ENCODE measurements around the gene RHBDD2. TPM values are rescaled to one million over a fixed set of nuclear protein-coding genes. Genes with fewer than 3 reads are reported as not detected.
"Not testable (repeated sequence)": the region's sequence is repeated elsewhere in the genome, so short reads cannot be mapped to it uniquely, and the experiment has no call there.

RHBDD2 gene
- total RNA-seq, 1 donor from 2014 or later = 47.3 TPM

DNA sequence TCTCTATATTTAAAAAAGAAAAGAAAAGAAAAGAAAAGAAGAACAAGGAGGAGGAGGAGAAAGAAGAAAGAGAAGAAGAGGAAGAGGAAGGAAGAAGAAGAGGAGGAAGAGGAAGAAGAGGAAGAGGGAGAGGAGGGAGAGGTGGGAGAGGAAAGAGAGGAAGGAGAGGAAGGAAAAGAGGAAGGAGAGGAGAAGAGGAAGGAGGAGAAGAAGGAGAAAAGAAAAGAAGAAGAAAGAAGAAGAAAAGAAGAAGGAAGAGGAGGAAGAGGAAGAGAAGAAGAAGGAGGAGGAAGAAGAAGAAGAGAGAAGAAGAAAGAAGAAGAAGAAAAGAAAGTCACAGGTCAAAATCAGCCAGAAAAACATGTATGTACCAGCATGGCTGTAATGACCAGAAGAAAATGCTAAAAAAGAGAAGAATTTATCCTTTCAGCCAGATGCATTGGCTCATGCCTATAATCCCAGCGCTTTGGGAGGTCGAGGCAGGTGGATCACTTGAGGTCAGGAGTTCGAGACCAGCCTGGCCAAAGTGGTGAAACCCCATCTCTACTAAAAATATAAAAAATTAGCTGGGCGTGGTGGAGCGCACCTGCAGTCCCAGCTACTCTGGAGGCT, 30.8 kb downstream of the RHBDD2 start:
- H3K4me3 ChIP-seq (ENCODE audit: low read depth, low read length) = no peak overlapping the region
- TF ChIP-seq, protein P1, sequence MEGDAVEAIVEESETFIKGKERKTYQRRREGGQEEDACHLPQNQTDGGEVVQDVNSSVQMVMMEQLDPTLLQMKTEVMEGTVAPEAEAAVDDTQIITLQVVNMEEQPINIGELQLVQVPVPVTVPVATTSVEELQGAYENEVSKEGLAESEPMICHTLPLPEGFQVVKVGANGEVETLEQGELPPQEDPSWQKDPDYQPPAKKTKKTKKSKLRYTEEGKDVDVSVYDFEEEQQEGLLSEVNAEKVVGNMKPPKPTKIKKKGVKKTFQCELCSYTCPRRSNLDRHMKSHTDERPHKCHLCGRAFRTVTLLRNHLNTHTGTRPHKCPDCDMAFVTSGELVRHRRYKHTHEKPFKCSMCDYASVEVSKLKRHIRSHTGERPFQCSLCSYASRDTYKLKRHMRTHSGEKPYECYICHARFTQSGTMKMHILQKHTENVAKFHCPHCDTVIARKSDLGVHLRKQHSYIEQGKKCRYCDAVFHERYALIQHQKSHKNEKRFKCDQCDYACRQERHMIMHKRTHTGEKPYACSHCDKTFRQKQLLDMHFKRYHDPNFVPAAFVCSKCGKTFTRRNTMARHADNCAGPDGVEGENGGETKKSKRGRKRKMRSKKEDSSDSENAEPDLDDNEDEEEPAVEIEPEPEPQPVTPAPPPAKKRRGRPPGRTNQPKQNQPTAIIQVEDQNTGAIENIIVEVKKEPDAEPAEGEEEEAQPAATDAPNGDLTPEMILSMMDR (conservative IDR thresholded peaks at IDR 0.05; ENCODE audit: low read depth, low read length) = no peak
- no peak for DNase-seq (ENCODE audit: low read depth)

DNA sequence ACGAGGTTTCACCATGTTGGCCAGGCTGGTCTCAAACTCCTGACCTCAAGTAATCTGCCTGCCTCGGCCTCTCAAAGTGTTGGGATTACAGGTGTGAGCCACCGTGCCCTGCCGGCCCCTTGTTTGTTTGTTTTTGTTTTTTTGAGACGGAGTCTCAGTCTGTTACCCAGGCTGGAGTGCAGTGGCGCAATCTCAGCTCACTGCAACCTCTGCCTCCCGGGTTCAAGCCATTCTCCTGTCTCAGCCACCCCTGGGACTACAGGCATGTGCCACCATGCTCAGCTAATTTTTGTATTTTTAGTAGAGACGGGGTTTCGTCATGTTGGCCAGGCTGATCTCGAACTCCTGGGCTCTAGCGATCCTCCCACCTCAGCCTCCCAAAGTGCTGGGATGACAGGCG, 32.4 kb downstream of the RHBDD2 start:
- H3K4me3 ChIP-seq (ENCODE audit: low read depth, low read length); DNase-seq (ENCODE audit: low read depth): not testable (repeated sequence)

DNA sequence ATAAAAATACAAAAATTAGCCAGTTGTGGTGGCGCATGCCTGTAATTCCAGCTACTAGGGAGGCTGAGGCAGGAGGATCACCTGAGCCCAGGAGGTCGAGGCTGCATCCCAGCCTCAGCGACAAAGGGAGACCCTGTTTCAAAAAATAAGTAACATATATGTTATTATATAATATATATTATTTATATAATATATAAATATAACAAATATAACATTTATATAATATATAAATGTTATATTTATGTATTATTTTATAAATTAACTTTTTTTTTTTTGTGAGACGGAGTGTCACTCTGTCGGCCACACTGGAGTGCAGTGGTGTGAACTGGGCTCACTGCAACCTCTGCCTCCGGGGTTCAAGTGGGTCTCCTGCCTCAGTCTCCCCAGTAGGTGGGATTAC, 34.6 kb downstream of the RHBDD2 start:
- TF ChIP-seq, protein P1 (conservative IDR thresholded peaks at IDR 0.05; ENCODE audit: low read depth, low read length) = no peak
- no peak for DNase-seq (ENCODE audit: low read depth)
- H3K4me3 ChIP-seq (ENCODE audit: low read depth, low read length) = no peak overlapping the region

DNA sequence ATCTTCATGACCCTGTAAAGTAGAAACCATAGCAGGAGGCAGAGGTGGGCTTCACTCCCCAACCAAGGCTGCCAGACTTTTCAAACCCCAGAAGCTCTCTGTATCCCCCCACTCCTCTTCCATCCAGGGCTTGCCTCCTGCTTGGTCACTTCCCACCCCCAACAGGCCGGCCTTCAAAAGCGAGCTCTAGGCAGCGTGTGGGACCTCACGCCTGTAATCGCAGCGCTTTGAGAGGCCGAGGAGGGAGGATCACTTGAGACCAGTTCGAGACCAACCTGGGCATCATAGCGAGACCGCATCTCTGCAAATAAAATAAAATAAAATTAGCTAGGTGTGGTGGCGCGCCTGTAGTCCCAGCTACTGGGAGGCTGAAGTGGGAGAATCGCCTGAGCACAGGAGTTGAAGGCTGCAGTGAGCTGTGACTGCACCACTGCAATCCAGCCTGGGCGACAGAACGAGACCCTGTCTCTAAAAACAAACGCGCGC, 35.4 kb downstream of the RHBDD2 start:
- DNase-seq (ENCODE audit: low read depth) = no peak
- peak overlapping the region; percentile 99 for H3K4me3 ChIP-seq (ENCODE audit: low read depth, low read length)
- TF ChIP-seq, protein P1 (conservative IDR thresholded peaks at IDR 0.05; ENCODE audit: low read depth, low read length) = no peak

DNA sequence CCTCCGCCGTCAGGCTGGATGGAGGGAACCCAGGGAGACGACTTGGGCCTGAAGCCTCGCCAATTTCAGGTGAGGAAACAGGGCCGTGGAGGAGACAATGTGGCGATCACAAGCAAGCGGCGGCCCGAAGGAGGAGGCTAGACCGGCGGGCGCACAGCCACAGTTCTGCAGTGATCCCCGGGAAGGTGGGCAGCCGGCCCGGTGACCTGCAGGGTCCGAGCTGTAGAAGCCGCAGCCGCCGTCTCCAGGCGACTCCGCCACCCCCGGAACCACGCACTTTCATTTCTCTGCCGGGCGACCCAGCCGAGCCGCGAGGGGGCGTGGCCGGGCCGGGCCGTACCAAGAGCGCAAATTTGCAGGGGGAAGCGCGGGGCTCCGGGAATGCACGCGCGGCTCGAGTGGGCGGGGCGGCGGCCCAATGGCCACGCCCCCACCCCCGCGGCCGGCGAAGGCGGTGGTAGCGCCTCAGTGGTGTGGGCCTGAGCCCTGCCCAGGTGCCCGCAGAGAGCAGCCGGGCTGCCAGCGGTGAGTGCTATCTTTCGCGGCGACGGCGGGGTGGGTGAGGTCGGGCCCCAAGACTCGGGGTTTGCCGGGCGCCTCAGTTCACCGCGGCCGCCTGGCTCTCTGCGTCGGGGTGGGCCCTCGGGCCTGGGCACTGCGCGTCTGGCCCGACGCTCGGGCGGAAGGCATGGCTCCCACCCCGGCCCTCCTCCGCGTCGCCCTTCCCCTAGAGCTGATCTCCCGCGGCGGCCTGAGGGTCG, 36.0 kb downstream of the RHBDD2 start, which contains the start of gene POR:
Gene POR (plus strand): TSS at position 501 of the 761 bp plus-strand sequence. CDS start 38,847 bp downstream, outside the sequence.
- TF ChIP-seq, protein P1 (conservative IDR thresholded peaks at IDR 0.05; ENCODE audit: low read depth, low read length) = no peak
- no peak for DNase-seq (ENCODE audit: low read depth)
- peak within 1 kb of the TSS; percentile 99 for H3K4me3 ChIP-seq (ENCODE audit: low read depth, low read length)

DNA sequence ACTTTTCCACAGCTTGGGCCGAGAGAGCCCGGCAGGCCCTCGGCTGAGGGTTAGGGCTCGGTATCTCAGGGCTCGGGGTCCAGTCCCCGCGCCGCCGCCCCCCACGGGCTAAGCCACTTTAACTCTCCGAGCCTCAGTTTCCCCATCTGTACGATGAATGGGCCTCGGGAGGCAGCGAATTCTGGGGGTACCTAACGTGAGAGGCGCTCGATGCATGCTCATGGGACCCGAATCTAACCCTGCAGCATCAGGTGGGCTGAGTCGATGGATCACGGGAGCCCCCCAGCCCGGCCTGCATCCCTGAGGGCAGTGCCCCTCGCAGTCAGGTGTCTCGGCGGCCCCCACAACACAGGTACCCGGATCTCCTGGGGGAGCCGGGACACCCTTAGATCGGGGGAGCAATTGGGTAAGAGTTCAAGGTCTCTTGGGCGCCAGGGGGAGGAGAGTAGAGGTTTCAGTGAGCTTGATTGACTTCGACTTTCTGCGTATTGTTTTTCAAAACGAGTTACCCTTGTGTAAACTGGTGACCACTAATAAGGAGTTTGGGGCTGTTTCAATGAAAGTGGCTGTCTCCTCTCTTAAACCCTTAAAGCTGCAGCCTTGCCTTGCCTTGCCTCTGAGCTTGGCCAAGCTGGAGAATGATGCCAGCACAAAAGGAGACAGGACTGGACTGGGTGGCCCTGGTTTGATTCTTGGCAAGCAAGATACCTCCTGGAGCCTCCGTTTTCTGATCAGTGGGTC, 36.8 kb downstream of the RHBDD2 start:
- peak overlapping the region; percentile 99 for H3K4me3 ChIP-seq (ENCODE audit: low read depth, low read length)
- DNase-seq (ENCODE audit: low read depth) = no peak
- TF ChIP-seq, protein P1 (conservative IDR thresholded peaks at IDR 0.05; ENCODE audit: low read depth, low read length) = no peak

DNA sequence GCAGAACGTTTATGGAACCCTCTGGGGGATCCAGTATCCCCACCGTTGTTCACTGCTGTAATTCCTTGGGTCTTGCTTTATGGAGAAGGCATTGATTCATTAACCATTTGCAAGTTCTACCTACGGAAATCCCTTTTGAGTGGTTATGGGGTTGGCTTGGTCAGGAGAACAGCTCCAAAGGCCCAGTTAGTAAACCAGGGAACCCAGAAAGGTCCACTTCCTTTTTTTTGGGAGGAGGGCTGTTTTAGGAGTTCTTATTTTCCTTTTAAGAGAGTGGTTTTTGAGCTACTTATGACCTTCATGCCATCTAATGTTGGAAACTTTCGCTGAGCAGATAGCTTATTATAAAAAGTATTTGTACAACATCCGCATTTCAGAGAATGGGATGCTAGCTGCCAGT, 37.4 kb downstream of the RHBDD2 start:
- H3K4me3 ChIP-seq (ENCODE audit: low read depth, low read length) = peak overlapping the region; percentile 99
- no peak for DNase-seq (ENCODE audit: low read depth)
- TF ChIP-seq, protein P1 (conservative IDR thresholded peaks at IDR 0.05; ENCODE audit: low read depth, low read length) = no peak

All from epithelial cell of proximal tubule (primary cell).